ENCODE results near the gene CBFA2T3. TPM values are rescaled to one million over a fixed set of nuclear protein-coding genes. Genes with fewer than 3 reads are reported as not detected.

Gene CBFA2T3
- total RNA-seq, 1 experiment from 2014 or later = 2.9 TPM

DNA sequence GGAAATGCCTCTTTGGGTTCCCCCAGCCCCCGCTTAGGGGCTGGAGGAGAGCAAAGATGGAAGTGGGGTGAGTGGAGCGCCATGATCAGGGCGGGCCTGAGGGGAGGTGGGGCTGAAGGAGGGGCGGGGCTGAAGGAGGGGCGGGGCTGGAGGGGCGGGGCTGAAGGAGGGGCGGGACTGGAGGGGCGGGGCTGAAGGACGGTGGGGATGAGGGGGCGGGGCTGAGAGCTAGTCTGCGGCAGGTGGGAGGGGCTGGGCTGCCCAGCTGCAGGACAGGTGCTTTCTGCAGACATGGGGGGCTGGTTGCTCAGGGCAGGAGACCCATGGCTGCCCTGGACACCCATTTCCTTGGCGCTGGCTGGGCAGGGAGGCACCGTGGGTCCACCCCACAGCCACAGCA, 71.4 kb downstream of the CBFA2T3 start:
- no peak overlapping the region for H3K23ac ChIP-seq (ENCODE audit: insufficient read length, low read depth, low read length)
- no peaks in the 10 kb centered on the region for H3K23me2 ChIP-seq (ENCODE audit: insufficient read length, low read depth, low read length, poor library complexity, severe bottlenecking)
- no peak overlapping the region for H4K5ac ChIP-seq (ENCODE audit: insufficient read length, low read depth, low read length)
- H3K4me2 ChIP-seq (ENCODE audit: insufficient read depth, insufficient read length, low read length) = no peak overlapping the region
- H3K79me1 ChIP-seq (ENCODE audit: insufficient read depth, low read depth, low read length, poor library complexity, severe bottlenecking) = no peaks in the 10 kb centered on the region
- H3K27ac ChIP-seq (ENCODE audit: insufficient read length, low read depth, low read length) = no peak overlapping the region
- H3K4me3 Mint-ChIP-seq = no peak overlapping the region; a peak in 1 of 5 replicates
- no peak overlapping the region for H4K91ac ChIP-seq (ENCODE audit: insufficient read length, low read depth, low read length)
- no peaks in the 10 kb centered on the region for H3K79me2 ChIP-seq (ENCODE audit: insufficient read depth, low read length)
- no peaks in the 10 kb centered on the region for H3K4me1 ChIP-seq (ENCODE audit: insufficient read depth, low read length)
- H3K27me3 Mint-ChIP-seq (ENCODE audit: low read depth) = no peaks in the 10 kb centered on the region; the same call in none of the 2 replicates
- H3K9ac ChIP-seq (ENCODE audit: extremely low read depth, insufficient read length, low read length) = no peak overlapping the region
- H3K4me1 Mint-ChIP-seq = peaks cover 6 to 18% of the 10 kb centered on the region in 2 experiments; a peak in 3 of 4 replicates
- H3K56ac ChIP-seq (ENCODE audit: insufficient read length, low read depth, low read length) = no peak overlapping the region
- H2BK5ac ChIP-seq (ENCODE audit: insufficient read length, low read length) = no peak overlapping the region
- no peaks in the 10 kb centered on the region for H3K9me3 ChIP-seq (ENCODE audit: control insufficient read depth, low read depth, low read length)
- H2BK120ac ChIP-seq (ENCODE audit: low read depth, low read length, poor library complexity, severe bottlenecking) = no peak overlapping the region
- H3K27ac Mint-ChIP-seq = no peak overlapping the region
- TF ChIP-seq, protein P1, sequence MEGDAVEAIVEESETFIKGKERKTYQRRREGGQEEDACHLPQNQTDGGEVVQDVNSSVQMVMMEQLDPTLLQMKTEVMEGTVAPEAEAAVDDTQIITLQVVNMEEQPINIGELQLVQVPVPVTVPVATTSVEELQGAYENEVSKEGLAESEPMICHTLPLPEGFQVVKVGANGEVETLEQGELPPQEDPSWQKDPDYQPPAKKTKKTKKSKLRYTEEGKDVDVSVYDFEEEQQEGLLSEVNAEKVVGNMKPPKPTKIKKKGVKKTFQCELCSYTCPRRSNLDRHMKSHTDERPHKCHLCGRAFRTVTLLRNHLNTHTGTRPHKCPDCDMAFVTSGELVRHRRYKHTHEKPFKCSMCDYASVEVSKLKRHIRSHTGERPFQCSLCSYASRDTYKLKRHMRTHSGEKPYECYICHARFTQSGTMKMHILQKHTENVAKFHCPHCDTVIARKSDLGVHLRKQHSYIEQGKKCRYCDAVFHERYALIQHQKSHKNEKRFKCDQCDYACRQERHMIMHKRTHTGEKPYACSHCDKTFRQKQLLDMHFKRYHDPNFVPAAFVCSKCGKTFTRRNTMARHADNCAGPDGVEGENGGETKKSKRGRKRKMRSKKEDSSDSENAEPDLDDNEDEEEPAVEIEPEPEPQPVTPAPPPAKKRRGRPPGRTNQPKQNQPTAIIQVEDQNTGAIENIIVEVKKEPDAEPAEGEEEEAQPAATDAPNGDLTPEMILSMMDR (conservative IDR thresholded peaks at IDR 0.05) = no peak
- no peaks in the 10 kb centered on the region for H3K36me3 Mint-ChIP-seq (ENCODE audit: insufficient read depth in 1 of 3, low read depth in 3 of 3)
- H4K8ac ChIP-seq (replicated peaks; ENCODE audit: insufficient read length, low read depth, low read length) = no peak overlapping the region
- no peak overlapping the region for H3K14ac ChIP-seq (ENCODE audit: insufficient read depth, low read length)
- no peak overlapping the region for H2BK12ac ChIP-seq (ENCODE audit: insufficient read length, low read depth, low read length)
- no peak overlapping the region for H2BK15ac ChIP-seq (ENCODE audit: low read depth, low read length)
- no peak overlapping the region for H3T11ph ChIP-seq (ENCODE audit: low read length)
- DNase-seq = peak; percentile 76
- no peaks in the 10 kb centered on the region for H3K27me3 ChIP-seq (ENCODE audit: insufficient read depth, low read length)
- H2AFZ ChIP-seq (ENCODE audit: low read length) = no peak overlapping the region
- H3K18ac ChIP-seq (ENCODE audit: insufficient read length, low read depth, low read length) = no peak overlapping the region
- no peaks in the 10 kb centered on the region for H4K20me1 ChIP-seq (ENCODE audit: control insufficient read depth, insufficient read depth, insufficient read length)
- WGBS (ENCODE audit: extremely low coverage, insufficient read length, low lambda C conversion rate) = no CpG with 5 or more reads among the region's 13 CpGs
- H2AK5ac ChIP-seq (ENCODE audit: insufficient read length, low read length) = no peak overlapping the region
- no peak overlapping the region for H3K4ac ChIP-seq (ENCODE audit: low read depth, low read length)
- H2BK20ac ChIP-seq (ENCODE audit: low read depth, low read length, poor library complexity, severe bottlenecking) = no peak overlapping the region
- H3K9me3 Mint-ChIP-seq = no peaks in the 10 kb centered on the region

Data from H9 (cell line).